SK-N-SH (cell line): Measurements from ENCODE around the gene SGPL1. TPM values are rescaled to one million over a fixed set of nuclear protein-coding genes. Genes with fewer than 3 reads are reported as not detected.

Experiments used
- CTCF ChIA-PET: fragments of 300-600, 350-600 bp; formaldehyde crosslinking; extraction: SDS; loops from one replicate; lab custom pipeline; 2021; lab: Yijun Ruan, JAX
- POLR2A ChIA-PET: fragments of 350-600 bp; sonication (Branson Sonifier 250); formaldehyde crosslinking; extraction: SDS; loops from one replicate; lab custom pipeline; 2020; ENCODE audit warnings: antibody characterized with exemption, inconsistent platforms; lab: Yijun Ruan, JAX
- DNase-seq: peaks from one replicate; pipeline ENCODE4 v3.0.0; 2012
- H2AFZ ChIP-seq: fragments of 200-600 bp; sonication (generic); 2 replicates; pipeline ENCODE4 v1.8.1; 2016; ENCODE audit warnings: antibody characterized with exemption, mild to moderate bottlenecking, low read depth
- H3F3A ChIP-seq: fragments of 200-600 bp; sonication (generic); replicated peaks from 2 replicates; pipeline ENCODE3; 2016; ENCODE audit warnings: antibody characterized with exemption, mild to moderate bottlenecking; ENCODE audit not compliant: insufficient read depth
- H3K27ac ChIP-seq, 2 experiments: fragments of 200-500 bp in 1 of 2; fragments of 200-600 bp in 1 of 2; sonication (Bioruptor generic) in 1 of 2; sonication (generic), shearing (Covaris generic) in 1 of 2; 2 replicates each; pipeline versions ENCODE4 v1.5.1 to v1.6.1; 2014 to 2016; ENCODE audit warnings: low read depth in 2 of 2, inconsistent platforms in 1 of 2, low read length in 1 of 2, mild to moderate bottlenecking in 1 of 2, mixed read lengths in 1 of 2
- H3K27me3 ChIP-seq: fragments of 200-600 bp; sonication (generic), shearing (Covaris generic); 2 replicates; pipeline ENCODE4 v1.6.1; 2016; ENCODE audit warnings: mixed run types; ENCODE audit not compliant: insufficient read depth
- H3K36me3 ChIP-seq, 2 experiments: fragments of 200-500 bp in 1 of 2; fragments of 200-600 bp in 1 of 2; sonication (Bioruptor generic) in 1 of 2; sonication (generic) in 1 of 2; replicated peaks in 1 of 2; 2 replicates each; pipeline versions ENCODE3 to v1.5.1; 2014 to 2016; ENCODE audit warnings: low read length in 1 of 2, mild to moderate bottlenecking in 1 of 2; ENCODE audit not compliant: insufficient read depth in 2 of 2, control insufficient read depth in 1 of 2
- H3K4me1 ChIP-seq, 2 experiments: fragments of 200-500 bp in 1 of 2; fragments of 200-600 bp in 1 of 2; sonication (Bioruptor generic) in 1 of 2; sonication (generic), shearing (Covaris generic) in 1 of 2; 2 replicates each; pipeline versions ENCODE4 v1.5.1 to v1.6.1; 2014 to 2016; ENCODE audit warnings: low read depth in 1 of 2, low read length in 1 of 2, mixed run types in 1 of 2; ENCODE audit not compliant: insufficient read depth in 2 of 2, control insufficient read depth in 1 of 2
- H3K4me2 ChIP-seq: fragments of 200-600 bp; sonication (generic), shearing (Covaris generic); 2 replicates; pipeline ENCODE4 v1.6.1; 2017; ENCODE audit warnings: mixed run types
- H3K4me3 ChIP-seq, 2 experiments: fragments of 200-500 bp in 1 of 2; fragments of 200-600 bp in 1 of 2; sonication (Bioruptor generic) in 1 of 2; sonication (generic), shearing (Covaris generic) in 1 of 2; 2 replicates each; pipeline versions ENCODE4 v1.5.1 to v1.8.1; 2014 to 2016; ENCODE audit warnings: low read depth in 2 of 2, inconsistent platforms in 1 of 2, low read length in 1 of 2, mild to moderate bottlenecking in 1 of 2, mixed read lengths in 1 of 2, moderate library complexity in 1 of 2
- H3K79me2 ChIP-seq: fragments of 200-600 bp; sonication (generic); 2 replicates; pipeline ENCODE4 v1.8.1; 2017; ENCODE audit warnings: mild to moderate bottlenecking; ENCODE audit not compliant: insufficient read depth
- H3K9ac ChIP-seq: fragments of 200-600 bp; sonication (generic); 2 replicates; pipeline ENCODE4 v1.6.1; 2017; ENCODE audit warnings: mixed run types
- H3K9me2 ChIP-seq: fragments of 200-600 bp; sonication (generic); 2 replicates; pipeline ENCODE4 v1.6.1; 2017; ENCODE audit warnings: mixed run types
- H3K9me3 ChIP-seq: fragments of 200-600 bp; sonication (generic); 2 replicates; pipeline ENCODE4 v1.6.1; 2017; ENCODE audit warnings: mixed run types, mild to moderate bottlenecking, moderate library complexity
- H4K20me1 ChIP-seq: fragments of 200-600 bp; sonication (generic); 2 replicates; pipeline ENCODE4 v1.6.1; 2017; ENCODE audit warnings: mild to moderate bottlenecking, mixed run types; ENCODE audit not compliant: insufficient read depth
- ELF1 ChIP-seq: IDR thresholded peaks from 2 replicates; pipeline ENCODE4 v1.4.0; 2012
- EP300 ChIP-seq, 2 experiments: IDR thresholded peaks; 2 replicates each; pipeline versions ENCODE4 v1.4.0 to v1.6.1; 2012; ENCODE audit warnings: borderline replicate concordance in 1 of 2, low read depth in 1 of 2, low read length in 1 of 2
- EZH2phosphoT487 ChIP-seq: fragments of 200-600 bp; sonication (generic); IDR thresholded peaks from 2 replicates; pipeline ENCODE4 v1.6.1; 2017; ENCODE audit warnings: low read depth, mixed run types, mild to moderate bottlenecking, antibody characterized with exemption, moderate library complexity, borderline replicate concordance
- FOSL2 ChIP-seq: IDR thresholded peaks from 2 replicates; pipeline ENCODE4 v1.4.0; 2012; ENCODE audit warnings: low read depth, mild to moderate bottlenecking, moderate library complexity, borderline replicate concordance
- FOXJ3 ChIP-seq: sonication (generic); formaldehyde crosslinking; IDR thresholded peaks from 2 replicates; pipeline ENCODE4 v1.5.1; 2020; ENCODE audit warnings: mild to moderate bottlenecking, missing genetic modification reagents
- GABPA ChIP-seq: IDR thresholded peaks from 2 replicates; pipeline ENCODE4 v1.4.0; 2012; ENCODE audit warnings: low read depth, mild to moderate bottlenecking
- JUND ChIP-seq: IDR thresholded peaks from 2 replicates; pipeline ENCODE4 v1.4.0; 2012
- MXI1 ChIP-seq: IDR thresholded peaks from 2 replicates; pipeline ENCODE4 v1.6.1; 2012; ENCODE audit warnings: mild to moderate bottlenecking, low read depth, low read length, improper control_type of control experiment
- NFIC ChIP-seq: IDR thresholded peaks from 2 replicates; pipeline ENCODE4 v1.4.0; 2012; ENCODE audit warnings: borderline replicate concordance
- NRF1 ChIP-seq: IDR thresholded peaks from 2 replicates; pipeline ENCODE4 v1.6.1; 2012; ENCODE audit warnings: low read depth, mild to moderate bottlenecking, low read length
- RCOR1 ChIP-seq: fragments of 150-350 bp; IDR thresholded peaks from 2 replicates; pipeline ENCODE4 v1.6.1; 2017; ENCODE audit warnings: antibody characterized with exemption, low read length
- RFX5 ChIP-seq: IDR thresholded peaks from 2 replicates; pipeline ENCODE4 v1.6.1; 2012; ENCODE audit warnings: mild to moderate bottlenecking, improper control_type of control experiment, low read length
- TCF12 ChIP-seq: IDR thresholded peaks from 2 replicates; pipeline ENCODE4 v1.4.0; 2012
- YY1 ChIP-seq: IDR thresholded peaks from 2 replicates; pipeline ENCODE4 v1.4.0; 2012; ENCODE audit warnings: low read depth, mild to moderate bottlenecking
- ZBTB33 ChIP-seq: IDR thresholded peaks from 2 replicates; pipeline ENCODE4 v1.4.0; 2012; ENCODE audit warnings: low read depth, borderline replicate concordance
- WGBS: methylation state at CpG from one replicate; pipeline ENCODE4 v1.1.6; 2017; ENCODE audit warnings: low lambda C conversion rate; 5-methylcytosine and 5-hydroxymethylcytosine counted together
- polyA plus RNA-seq, 3 experiments: library from polyadenylated mRNA; depleted of rRNA; stranded (reverse); fragments of >200 nt; gene quantifications; 2 replicates each; pipeline ENCODE4 v1.2.3, GENCODE V29; 2012
- TF ChIP-seq, protein P1 (sequence below): IDR thresholded peaks from 2 replicates; pipeline ENCODE4; 2012
- TF ChIP-seq, protein P2 (sequence below): fragments of 150-350 bp; IDR thresholded peaks from 2 replicates; pipeline ENCODE4 v1.6.1; 2017; ENCODE audit warnings: antibody characterized with exemption, low read length, low read depth, borderline replicate concordance
- TF ChIP-seq, protein P3 (sequence below): fragments of 150-350 bp; IDR thresholded peaks from 2 replicates; pipeline ENCODE4 v1.6.1; 2016; ENCODE audit warnings: mild to moderate bottlenecking, low read depth, low read length
- TF ChIP-seq, protein P4 (sequence below): fragments of 200-600 bp; sonication (generic); IDR thresholded peaks from 2 replicates; pipeline ENCODE4 v1.6.1; 2017; ENCODE audit warnings: antibody characterized with exemption, mild to moderate bottlenecking, moderate library complexity

The SGPL1 gene
- polyA plus RNA-seq, 1 of the 3 experiments (the other 2 are of a cell fraction): 11.8 TPM

DNA sequence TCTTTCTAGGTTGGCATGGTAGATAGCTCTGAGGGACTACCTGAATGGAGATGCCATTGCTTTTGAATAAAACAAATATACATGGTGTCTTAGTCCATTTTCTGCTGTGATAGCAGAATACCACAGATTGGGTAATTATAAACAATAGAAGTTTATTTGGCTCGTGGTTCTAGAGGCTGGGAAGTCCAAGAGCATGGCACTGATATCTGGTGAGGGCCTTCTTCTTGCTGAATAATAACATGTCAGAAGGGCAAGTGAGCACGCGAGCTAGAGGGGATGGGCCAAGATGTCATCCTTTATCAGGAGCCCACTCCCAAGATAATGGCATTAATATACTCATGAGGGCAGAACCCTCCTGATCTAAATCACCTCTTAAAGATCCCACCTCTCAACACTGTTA is 21.9 kb downstream of the SGPL1 start:
- Histone ChIP-seq H3K9me2 (no peaks in the 10 kb centered on the region), H3K9me3 (no peaks in the 10 kb centered on the region), H3K36me3 (peaks cover 35 to 37% of the 10 kb centered on the region in 2 experiments), H3K9ac (no peak overlapping the region), H3K27ac (peak overlapping the region in 1 of 2 experiments; percentile 35; a peak in 2 of 4 replicates), H4K20me1 (no peaks in the 10 kb centered on the region), H3K4me2 (no peak overlapping the region), H3F3A (peaks cover 38% of the 10 kb centered on the region), H3K4me1 (peaks cover 12 to 25% of the 10 kb centered on the region in 2 experiments), H3K27me3 (no peaks in the 10 kb centered on the region), H3K4me3 (no peak overlapping the region), H2AFZ (no peak overlapping the region), H3K79me2 (peaks cover 90% of the 10 kb centered on the region)
- CTCF ChIA-PET: interaction anchor here (1.1 to 1.5 kb wide), 2 partner anchors 18 to 19 kb away, joined by 3 read pairs; no protein-coding TSS in a partner anchor
- POLR2A ChIA-PET: no interaction called here
- WGBS: 96% methylated on average over 3 of the region's 3 CpGs
- TF ChIP-seq EP300 (IDR thresholded peaks at IDR 0.05; ENCODE audit: borderline replicate concordance in 1 of 2, low read depth in 1 of 2, low read length in 1 of 2): no peak
- TF ChIP-seq ELF1: no peak
- DNase-seq: no peak

DNA sequence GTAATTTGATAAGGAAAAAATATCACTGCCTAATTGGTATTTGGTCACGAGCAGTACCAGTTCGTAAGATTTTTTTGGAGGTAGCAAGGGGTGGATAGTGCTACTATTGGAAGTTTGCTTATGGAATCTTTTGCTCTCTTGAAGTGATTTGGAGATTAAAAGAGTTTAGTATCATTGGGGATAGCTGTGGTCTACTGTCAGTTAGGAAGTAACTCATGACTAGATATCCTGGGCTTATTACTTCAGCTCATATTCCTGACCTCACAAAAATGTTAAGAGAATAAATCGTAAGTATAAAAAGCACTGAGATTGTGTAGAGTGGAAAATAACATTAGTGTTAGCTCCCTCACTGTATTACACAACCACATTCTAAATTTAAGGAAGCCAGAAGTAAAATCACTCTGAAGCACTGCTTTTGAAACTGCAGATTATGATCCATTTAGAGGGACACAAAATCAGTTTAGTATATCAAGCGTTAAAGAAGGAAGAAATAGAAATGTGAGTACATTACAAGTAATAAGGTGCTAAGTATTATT is 22.6 kb downstream of the SGPL1 start:
- Histone ChIP-seq H3K36me3 (peaks cover 35 to 39% of the 10 kb centered on the region in 2 experiments), H3K9me2 (no peaks in the 10 kb centered on the region), H3K27me3 (no peaks in the 10 kb centered on the region), H3K27ac (peak overlapping the region in 1 of 2 experiments; percentile 35; a peak in 2 of 4 replicates), H3K4me1 (peaks cover 6 to 22% of the 10 kb centered on the region in 2 experiments), H3K9me3 (no peaks in the 10 kb centered on the region), H3K4me3 (no peak overlapping the region), H2AFZ (no peak overlapping the region), H3K79me2 (peaks cover 96% of the 10 kb centered on the region), H4K20me1 (no peaks in the 10 kb centered on the region), H3K4me2 (no peak overlapping the region), H3F3A (peaks cover 32% of the 10 kb centered on the region), H3K9ac (no peak overlapping the region)
- TF ChIP-seq, protein P1, sequence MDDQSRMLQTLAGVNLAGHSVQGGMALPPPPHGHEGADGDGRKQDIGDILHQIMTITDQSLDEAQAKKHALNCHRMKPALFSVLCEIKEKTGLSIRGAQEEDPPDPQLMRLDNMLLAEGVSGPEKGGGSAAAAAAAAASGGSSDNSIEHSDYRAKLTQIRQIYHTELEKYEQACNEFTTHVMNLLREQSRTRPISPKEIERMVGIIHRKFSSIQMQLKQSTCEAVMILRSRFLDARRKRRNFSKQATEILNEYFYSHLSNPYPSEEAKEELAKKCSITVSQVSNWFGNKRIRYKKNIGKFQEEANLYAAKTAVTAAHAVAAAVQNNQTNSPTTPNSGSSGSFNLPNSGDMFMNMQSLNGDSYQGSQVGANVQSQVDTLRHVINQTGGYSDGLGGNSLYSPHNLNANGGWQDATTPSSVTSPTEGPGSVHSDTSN: no peak
- TF ChIP-seq GABPA (no peak), RCOR1 (no peak), ZBTB33 (no peak), NRF1 (no peak), NFIC (no peak), EP300 (IDR thresholded peaks at IDR 0.05; ENCODE audit: borderline replicate concordance in 1 of 2, low read depth in 1 of 2, low read length in 1 of 2) (no peak), RFX5 (no peak), MXI1 (no peak), FOSL2 (no peak), FOXJ3 (no peak), YY1 (no peak), TCF12 (no peak), EZH2phosphoT487 (no peak), JUND (no peak)
- TF ChIP-seq, protein P2, sequence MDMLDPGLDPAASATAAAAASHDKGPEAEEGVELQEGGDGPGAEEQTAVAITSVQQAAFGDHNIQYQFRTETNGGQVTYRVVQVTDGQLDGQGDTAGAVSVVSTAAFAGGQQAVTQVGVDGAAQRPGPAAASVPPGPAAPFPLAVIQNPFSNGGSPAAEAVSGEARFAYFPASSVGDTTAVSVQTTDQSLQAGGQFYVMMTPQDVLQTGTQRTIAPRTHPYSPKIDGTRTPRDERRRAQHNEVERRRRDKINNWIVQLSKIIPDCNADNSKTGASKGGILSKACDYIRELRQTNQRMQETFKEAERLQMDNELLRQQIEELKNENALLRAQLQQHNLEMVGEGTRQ: no peak
- TF ChIP-seq, protein P3, sequence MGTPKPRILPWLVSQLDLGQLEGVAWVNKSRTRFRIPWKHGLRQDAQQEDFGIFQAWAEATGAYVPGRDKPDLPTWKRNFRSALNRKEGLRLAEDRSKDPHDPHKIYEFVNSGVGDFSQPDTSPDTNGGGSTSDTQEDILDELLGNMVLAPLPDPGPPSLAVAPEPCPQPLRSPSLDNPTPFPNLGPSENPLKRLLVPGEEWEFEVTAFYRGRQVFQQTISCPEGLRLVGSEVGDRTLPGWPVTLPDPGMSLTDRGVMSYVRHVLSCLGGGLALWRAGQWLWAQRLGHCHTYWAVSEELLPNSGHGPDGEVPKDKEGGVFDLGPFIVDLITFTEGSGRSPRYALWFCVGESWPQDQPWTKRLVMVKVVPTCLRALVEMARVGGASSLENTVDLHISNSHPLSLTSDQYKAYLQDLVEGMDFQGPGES: no peak
- TF ChIP-seq, protein P4, sequence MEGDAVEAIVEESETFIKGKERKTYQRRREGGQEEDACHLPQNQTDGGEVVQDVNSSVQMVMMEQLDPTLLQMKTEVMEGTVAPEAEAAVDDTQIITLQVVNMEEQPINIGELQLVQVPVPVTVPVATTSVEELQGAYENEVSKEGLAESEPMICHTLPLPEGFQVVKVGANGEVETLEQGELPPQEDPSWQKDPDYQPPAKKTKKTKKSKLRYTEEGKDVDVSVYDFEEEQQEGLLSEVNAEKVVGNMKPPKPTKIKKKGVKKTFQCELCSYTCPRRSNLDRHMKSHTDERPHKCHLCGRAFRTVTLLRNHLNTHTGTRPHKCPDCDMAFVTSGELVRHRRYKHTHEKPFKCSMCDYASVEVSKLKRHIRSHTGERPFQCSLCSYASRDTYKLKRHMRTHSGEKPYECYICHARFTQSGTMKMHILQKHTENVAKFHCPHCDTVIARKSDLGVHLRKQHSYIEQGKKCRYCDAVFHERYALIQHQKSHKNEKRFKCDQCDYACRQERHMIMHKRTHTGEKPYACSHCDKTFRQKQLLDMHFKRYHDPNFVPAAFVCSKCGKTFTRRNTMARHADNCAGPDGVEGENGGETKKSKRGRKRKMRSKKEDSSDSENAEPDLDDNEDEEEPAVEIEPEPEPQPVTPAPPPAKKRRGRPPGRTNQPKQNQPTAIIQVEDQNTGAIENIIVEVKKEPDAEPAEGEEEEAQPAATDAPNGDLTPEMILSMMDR: no peak
- CTCF ChIA-PET: interaction anchor here (1.1 kb wide), 1 partner anchor 17 kb away, joined by 3 read pairs; no protein-coding TSS in a partner anchor
- WGBS: 52% methylated on average over 4 of the region's 4 CpGs
- no peak for DNase-seq
- POLR2A ChIA-PET: no interaction called here
